ENCODE results near the gene ANKRD34A.

Gene ANKRD34A

GRCh38 chr1:145965119-145965744, 857 bp upstream of the ANKRD34A start:
- no peak for DNase-seq

DNA sequence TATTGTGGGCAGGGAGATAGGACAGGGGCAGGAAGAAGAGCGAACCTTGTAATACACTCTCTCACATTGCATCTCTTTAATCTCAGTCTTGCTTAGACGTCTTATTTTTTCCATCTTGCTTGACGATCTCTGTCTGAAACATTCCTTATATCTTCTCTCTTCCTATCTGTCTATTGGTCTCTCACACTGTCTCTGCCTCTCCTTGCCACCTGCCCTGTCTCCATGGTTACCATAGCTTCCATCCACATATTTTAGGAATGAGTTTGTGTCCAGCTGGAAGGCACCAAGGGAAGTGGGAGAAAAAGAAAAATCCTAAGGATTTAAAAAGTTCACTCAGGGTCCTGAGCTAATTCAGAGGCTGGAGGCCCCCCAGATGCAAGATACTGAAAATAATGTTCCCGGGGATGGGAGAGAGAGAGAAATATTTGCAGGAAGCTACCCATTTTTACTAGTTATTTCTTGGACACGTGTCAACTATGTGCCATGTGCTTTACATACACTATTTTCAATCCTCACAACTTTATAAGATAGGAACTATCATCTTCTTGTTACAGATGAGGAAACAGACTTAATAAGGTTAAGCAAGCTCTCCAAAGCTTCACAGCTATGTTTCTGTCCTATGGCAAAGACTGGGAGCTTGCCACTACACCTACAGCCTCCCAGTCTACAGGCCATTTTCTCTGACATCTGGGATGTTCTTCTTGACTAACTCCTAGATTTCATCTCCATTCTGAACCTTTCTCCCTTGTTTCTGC, 933 bp downstream of the ANKRD34A start:
- DNase-seq: peak; percentile 85

DNA sequence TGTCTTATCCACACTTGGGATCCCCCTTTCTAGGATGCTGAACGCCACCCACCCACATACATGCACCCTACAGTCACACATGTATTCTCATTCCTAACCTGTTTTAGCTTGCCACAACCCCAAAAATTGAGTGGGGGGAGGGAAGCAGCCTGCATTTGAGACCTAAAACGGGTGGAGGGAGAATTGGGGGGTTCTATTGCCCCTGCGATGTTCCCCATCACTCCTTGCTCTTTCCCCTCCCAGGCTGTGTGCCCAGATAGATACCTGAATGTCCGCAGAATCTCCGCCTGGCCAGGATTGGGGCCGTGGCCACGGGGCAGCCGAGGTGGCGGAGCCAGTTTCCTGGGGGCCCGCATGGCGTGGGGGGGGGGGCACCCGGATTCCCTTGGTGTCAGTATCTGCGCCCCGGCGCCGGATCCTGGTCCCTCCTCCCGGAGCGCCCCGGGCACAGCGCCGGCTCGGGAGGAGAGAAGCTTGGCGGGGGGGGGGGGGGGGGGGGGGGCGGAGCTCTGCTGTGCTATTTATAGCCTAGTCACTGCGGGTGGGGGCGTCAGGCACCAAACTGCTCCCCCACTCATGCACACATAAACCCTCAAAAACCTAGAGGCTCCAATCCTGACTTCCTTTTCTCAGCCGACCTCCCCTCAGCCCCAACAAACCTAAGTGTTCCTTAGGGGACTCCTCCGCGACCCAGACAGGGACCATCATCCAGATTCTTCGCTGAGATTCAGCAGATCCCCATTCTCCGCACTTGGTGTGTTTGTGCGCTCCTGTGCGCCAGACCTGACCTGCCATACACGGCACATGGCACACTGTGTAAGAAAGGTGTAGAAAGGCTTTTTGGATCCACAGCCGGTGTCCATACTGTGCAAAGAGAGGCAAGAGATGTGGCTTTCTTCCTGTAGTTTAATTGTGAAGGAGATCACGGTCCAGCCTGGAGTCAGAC, 1.9 kb downstream of the ANKRD34A start:
- DNase-seq: peak; percentile 44

DNA sequence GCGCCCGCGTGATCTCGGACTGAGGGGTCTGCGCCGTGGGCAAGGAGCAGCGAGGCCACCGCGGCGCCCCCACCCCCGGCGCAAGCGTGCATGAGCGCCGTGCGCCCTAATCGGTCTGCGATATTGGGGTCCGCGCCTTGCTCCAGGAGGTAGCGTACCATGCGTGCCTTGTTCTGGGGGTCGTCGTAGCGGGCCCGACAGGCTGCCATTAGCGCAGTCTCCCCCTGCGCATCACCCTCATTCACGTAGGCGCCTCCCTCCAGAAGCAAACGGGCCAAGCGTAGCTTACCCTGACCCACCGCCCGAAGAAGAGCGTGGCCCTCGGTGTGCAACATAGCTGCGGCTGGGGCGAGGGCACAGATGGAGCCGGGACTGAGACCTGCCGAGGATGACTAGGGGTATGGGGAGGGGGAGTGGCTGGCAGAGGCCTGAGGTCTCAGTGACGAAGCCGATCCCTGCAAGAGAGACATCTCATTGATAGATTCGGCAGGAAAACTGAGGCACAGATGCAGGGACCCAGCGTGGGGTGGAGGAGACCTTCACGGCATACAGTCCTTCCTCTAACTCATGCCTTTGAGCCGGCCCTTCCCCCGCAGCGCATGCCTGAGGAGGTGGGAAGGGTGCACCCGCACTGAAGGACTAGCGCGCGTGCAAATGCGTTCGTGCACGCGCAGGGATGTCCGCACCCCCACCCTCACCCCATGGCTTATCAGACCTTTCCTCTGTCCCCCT, 2.8 kb downstream of the ANKRD34A start:
- DNase-seq: peak; percentile 53

GRCh38 chr1:145961109-145961424, 3.3 kb downstream of the ANKRD34A start:
- no peak for DNase-seq

GRCh38 chr1:145960468-145961108, 3.8 kb downstream of the ANKRD34A start:
- DNase-seq: peak; percentile 71

- no peak for DNase-seq
These were observed 4.4 kb downstream of the ANKRD34A start for GRCh38 chr1:145959957-145960467.

GRCh38 chr1:145959333-145959732, 5.0 kb downstream of the ANKRD34A start:
- DNase-seq: no peak

DNA sequence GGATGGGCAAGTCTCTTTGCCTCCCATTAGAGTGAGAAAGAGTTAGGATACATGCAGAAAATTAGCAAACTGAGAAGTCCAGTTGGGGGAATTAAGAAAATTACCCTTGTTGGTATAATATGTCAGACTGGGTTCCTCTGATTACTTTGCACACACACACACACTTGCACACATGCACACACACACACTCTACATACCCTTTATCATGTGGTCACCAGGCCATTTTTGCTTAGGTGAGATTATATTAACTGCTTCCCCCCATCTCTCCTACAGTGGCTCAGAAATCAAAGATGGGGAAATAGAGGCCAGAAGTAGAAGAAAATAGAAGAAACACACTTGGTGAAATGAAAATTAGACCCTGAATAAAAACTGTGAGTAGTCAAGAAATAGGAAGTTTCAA, 5.6 kb downstream of the ANKRD34A start:
- no peak for DNase-seq

DNA sequence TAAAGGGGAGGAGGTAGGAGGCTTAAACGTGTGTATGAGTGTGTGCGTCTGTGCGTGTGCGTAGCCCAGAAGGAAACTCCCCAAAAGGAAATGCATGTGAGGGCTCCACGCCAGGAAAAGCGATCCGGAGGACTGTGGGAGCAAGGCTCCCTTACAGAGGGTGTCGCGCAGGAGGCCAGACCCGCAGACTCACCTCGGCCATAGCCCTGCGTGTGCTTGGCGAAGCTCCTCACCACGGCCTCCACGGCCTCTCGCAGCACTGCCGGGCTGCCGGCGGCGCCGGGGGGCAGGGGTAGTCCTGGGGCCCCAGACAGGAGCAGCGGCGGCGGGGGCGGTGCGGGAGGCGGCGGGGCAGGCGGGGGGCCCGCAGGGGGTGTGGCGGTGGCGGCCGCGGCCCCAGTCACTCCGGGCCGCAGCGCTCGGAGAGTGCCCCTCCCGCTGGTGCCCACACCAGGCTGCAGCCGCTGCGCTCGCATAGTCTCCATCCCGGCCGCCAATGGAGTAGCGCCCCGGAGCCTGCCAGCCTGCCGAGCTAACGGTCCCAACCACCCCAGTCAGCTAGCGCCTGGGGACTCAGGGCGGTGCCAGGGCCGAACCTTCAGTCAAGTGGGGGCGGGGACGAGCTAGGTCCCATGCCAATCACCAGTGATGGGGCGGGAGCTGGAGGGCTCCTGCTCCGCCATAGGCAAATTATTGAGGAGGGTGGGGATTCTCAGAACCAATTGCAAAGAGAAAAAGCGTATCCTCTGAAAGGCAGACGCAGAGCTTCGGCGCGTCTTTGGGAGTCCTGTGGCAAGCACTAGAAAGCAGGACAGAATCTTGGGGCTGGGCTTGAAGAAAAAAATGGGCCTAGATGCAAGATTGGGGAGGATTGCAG, 6.7 kb downstream of the ANKRD34A start, which contains the start of gene LIX1L:
Gene LIX1L (minus strand): TSS at position 575 of the 877 bp plus-strand sequence. CDS start 90 bp downstream, at position 485.
- peak; percentile 98 for DNase-seq

- DNase-seq: peak; percentile 26
These were observed 7.5 kb downstream of the ANKRD34A start for GRCh38 chr1:145956781-145957442.

DNA sequence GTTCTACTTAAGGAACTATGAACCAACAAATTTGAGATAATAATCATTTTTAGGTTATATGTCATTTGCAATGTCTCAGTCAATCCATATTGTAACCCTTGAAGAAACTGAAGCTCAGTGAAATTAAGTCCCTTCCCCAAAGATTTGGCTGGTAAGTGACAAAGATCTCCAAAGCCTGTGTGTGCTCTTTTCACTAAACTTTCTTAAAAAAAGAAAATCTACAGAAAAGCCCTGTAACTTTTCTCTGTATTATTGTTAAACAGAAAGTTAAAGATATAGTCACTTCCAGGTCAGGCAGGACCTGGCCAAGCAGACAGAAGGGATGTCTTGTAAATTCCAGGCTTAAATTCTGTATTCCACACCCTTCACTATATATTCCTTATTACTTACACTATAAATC, 8.0 kb downstream of the ANKRD34A start:
- no peak for DNase-seq

DNA sequence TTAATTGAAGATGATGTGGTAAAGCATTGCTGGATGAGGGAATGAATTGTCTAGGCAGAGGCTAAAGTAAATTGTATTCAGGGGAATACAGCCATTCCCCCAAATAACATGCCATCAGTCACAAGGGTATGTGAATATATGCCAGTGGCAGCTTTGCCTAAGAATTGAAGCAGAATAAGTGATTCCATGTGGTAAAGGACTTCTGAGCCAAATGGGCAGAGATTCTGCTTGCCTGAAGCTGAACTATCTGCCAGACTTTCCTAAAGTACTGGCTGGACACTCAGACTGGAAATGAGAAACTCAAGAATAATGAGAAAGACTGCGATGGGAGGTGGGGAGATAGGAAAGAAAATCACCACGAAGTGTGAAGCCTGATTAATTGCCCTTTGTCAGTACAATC, 8.9 kb downstream of the ANKRD34A start:
- no peak for DNase-seq

GRCh38 chr1:145953861-145954260, 10.5 kb downstream of the ANKRD34A start:
- no peak for DNase-seq

DNA sequence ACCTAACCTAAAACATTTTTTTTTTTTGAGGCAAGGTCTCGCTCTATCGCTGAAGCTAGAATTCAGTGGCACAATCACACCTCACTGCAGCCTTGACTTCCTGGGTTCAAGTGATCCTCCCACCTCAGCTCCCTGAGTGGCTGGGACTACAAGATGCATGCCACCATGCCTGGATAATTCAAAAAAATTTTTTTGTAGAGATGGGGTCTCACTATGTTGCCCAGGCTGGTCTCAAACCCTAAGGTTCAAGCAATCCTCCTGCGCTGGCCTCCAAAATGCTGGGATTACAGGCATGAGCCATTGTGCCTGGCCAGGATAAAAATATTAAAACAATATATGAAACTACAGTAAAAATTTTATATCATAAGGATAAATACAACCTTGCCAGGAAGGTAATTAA, 11.5 kb downstream of the ANKRD34A start:
- no peak for DNase-seq

- no peak for DNase-seq
These were observed 12.8 kb downstream of the ANKRD34A start for GRCh38 chr1:145951526-145951925.

- no peak for DNase-seq
These were observed 15.2 kb downstream of the ANKRD34A start for GRCh38 chr1:145949219-145949618.

- DNase-seq: no peak
These were observed 16.8 kb downstream of the ANKRD34A start for GRCh38 chr1:145947551-145947950.

DNA sequence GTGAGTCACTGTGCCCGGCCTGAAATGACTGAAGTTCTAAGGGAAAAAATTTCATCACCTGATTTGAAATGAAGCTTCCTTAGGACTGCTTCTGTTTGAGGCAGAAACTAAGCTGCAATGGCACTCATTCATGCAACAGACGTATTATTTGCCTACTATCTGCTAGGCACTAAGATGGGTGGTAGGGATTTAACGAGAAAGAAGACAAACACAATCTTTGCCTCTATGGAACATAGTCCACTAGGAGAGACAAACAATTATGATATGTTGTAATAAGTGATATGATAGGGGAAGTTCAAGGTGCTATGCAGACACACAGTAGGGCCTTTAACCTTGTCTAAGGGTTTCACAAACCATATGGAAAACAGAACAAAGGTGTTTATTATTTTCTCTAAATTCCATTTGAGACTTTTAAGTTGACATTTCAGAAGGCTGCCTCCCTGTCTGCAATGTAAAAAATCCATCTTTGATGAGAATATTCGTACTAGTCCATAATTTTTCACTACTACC, 17.8 kb downstream of the ANKRD34A start:
- DNase-seq: no peak

DNA sequence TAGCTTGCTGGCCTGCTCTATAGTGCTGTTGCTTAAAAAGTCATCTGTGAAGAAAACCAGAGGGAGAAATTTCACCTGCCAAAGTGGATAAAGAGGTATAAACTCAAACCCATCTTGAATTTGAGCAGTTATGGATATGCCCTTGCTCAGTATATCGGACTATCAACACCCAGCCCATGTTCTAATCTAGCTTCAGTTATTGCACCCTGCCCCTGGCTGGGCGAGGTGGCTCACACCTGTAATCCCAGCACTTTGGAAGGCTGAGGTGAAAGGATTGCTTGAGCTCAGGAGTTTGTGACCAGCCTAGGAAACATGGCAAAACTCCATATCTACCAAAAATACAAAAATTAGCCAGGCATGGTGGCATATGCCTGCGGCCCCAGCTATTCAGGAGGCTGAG, 19.8 kb downstream of the ANKRD34A start:
- DNase-seq: no peak

Measured in EL (cell line).